ENCODE results near the gene MCHR1. TPM values are rescaled to one million over a fixed set of nuclear protein-coding genes. Genes with fewer than 3 reads are reported as not detected.
A peak's percentile ranks its signal among the peaks of the same experiment; 100 is the strongest.

MCHR1 gene
- total RNA-seq, 1 experiment from 2014 or later, result not detected

DNA sequence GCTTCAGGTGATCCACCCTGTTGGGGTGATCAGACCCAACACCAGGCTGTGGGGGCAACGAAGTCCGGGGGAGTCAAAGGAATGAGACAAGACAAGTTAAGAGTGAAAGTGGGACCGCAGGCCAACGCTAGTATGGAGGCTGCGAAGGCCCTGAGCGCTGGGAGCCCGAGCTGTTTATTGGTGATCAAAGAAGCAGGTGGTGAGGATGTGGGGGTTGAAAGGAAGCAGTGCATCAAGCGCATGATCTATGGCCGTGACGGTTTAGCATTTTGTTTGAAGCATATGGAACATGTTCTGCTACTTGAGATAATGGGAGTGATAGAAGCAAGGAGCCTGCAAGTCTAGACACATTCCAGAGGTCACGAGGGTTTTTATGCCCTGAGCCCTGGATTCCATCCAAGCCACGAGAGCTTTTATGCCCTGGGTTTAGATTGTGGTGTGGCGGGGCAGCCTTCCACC lies 49.5 kb downstream of the MCHR1 start:
- Histone ChIP-seq H3K4me1 (ENCODE audit: insufficient read depth, low read length, poor library complexity, severe bottlenecking) (peaks cover 33% of the 10 kb centered on the region), H3K9me3 (ENCODE audit: low read depth, low read length, poor library complexity, severe bottlenecking) (no peaks in the 10 kb centered on the region), H3K36me3 (ENCODE audit: insufficient read depth, low read length, poor library complexity, severe bottlenecking) (no peaks in the 10 kb centered on the region), H3K27ac (ENCODE audit: low read depth, low read length, poor library complexity, severe bottlenecking) (no peak overlapping the region), H3K27me3 (replicated peaks; ENCODE audit: insufficient read depth, low read depth, low read length, poor library complexity) (no peaks in the 10 kb centered on the region), H3K4me3 (ENCODE audit: low read depth, low read length, poor library complexity, severe bottlenecking) (no peak overlapping the region)
- DNase-seq (ENCODE audit: low spot score), result peak; percentile 48
- ChIA-PET CTCF (interaction anchor here (0.9 kb wide), 1 partner anchor 46 kb away, joined by 3 read pairs; no protein-coding TSS in a partner anchor), POLR2A (ENCODE audit: low non-redundant PET) (no interaction called here)
- TF ChIP-seq, protein P1, sequence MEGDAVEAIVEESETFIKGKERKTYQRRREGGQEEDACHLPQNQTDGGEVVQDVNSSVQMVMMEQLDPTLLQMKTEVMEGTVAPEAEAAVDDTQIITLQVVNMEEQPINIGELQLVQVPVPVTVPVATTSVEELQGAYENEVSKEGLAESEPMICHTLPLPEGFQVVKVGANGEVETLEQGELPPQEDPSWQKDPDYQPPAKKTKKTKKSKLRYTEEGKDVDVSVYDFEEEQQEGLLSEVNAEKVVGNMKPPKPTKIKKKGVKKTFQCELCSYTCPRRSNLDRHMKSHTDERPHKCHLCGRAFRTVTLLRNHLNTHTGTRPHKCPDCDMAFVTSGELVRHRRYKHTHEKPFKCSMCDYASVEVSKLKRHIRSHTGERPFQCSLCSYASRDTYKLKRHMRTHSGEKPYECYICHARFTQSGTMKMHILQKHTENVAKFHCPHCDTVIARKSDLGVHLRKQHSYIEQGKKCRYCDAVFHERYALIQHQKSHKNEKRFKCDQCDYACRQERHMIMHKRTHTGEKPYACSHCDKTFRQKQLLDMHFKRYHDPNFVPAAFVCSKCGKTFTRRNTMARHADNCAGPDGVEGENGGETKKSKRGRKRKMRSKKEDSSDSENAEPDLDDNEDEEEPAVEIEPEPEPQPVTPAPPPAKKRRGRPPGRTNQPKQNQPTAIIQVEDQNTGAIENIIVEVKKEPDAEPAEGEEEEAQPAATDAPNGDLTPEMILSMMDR (conservative IDR thresholded peaks at IDR 0.05; ENCODE audit: low read depth, low read length), result no peak
- TF ChIP-seq EZH2 (IDR thresholded peaks at IDR 0.05; ENCODE audit: borderline replicate concordance, low read depth, low read length, poor library complexity, severe bottlenecking), result no peak
- intact Hi-C loops (cut with micrococcal nuclease; ENCODE audit: unreplicated experiment), result no loop called here
- no TSS peak for BruUV-seq (replicated peaks)

DNA sequence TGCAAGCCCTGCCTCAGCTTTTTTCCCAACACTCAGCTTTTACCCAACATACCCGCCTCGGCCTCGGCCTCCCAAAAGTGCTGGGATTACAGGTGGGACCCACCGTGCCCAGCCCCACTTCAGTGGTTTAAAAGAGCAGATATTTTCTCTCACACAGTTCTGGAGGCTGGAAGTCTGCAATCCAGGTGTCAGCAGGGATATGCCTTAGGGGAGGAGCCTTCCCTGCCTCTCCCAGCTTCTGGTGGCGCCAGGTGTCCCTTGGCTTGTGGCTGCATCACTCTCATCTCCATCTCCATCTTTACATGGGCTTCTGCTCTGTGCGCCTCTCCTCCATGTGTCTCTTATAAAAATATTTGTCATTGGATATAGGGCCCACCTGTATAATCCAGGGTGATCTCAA lies 50.0 kb downstream of the MCHR1 start:
- Histone ChIP-seq H3K4me3 (ENCODE audit: low read depth, low read length, poor library complexity, severe bottlenecking) (no peak overlapping the region), H3K4me1 (ENCODE audit: insufficient read depth, low read length, poor library complexity, severe bottlenecking) (peaks cover 33% of the 10 kb centered on the region), H3K9me3 (ENCODE audit: low read depth, low read length, poor library complexity, severe bottlenecking) (no peaks in the 10 kb centered on the region), H3K36me3 (ENCODE audit: insufficient read depth, low read length, poor library complexity, severe bottlenecking) (no peaks in the 10 kb centered on the region), H3K27ac (ENCODE audit: low read depth, low read length, poor library complexity, severe bottlenecking) (no peak overlapping the region), H3K27me3 (replicated peaks; ENCODE audit: insufficient read depth, low read depth, low read length, poor library complexity) (no peaks in the 10 kb centered on the region)
- intact Hi-C loops (cut with micrococcal nuclease; ENCODE audit: unreplicated experiment), result no loop called here
- no peak for DNase-seq (ENCODE audit: low spot score)
- no TSS peak for BruUV-seq (replicated peaks)
- ChIA-PET POLR2A (ENCODE audit: low non-redundant PET) (no interaction called here), CTCF (interaction anchor here (0.9 kb wide), 1 partner anchor 47 kb away, joined by 3 read pairs; no protein-coding TSS in a partner anchor)
- no peak for TF ChIP-seq EZH2 (IDR thresholded peaks at IDR 0.05; ENCODE audit: borderline replicate concordance, low read depth, low read length, poor library complexity, severe bottlenecking)
- TF ChIP-seq, protein P1 (conservative IDR thresholded peaks at IDR 0.05; ENCODE audit: low read depth, low read length), result no peak

Other genes with a start within 250 kb of the MCHR1 start
- gene MRTFA, start 42.8 kb upstream of the MCHR1 start, total RNA-seq (2021), result 35.8 and 41.2 TPM in 2 replicates
- 42.7 and 51.6 TPM in 2 replicates for gene SLC25A17, start 139.9 kb downstream of the MCHR1 start, total RNA-seq (2021)
- 337 and 365 TPM in 2 replicates for gene ST13, start 177.2 kb downstream of the MCHR1 start, total RNA-seq (2021)
- gene XPNPEP3, start 177.7 kb downstream of the MCHR1 start, total RNA-seq (2021), result 30.3 and 31.3 TPM in 2 replicates
- gene DNAJB7, start 182.6 kb downstream of the MCHR1 start, total RNA-seq (2021), result not detected in 2 replicates